Stimulated activated CD4-positive, alpha-beta T cell treated with anti-CD3 and anti-CD28 coated beads, Interleukin-2, amount 100 ng/mL, for 24 hours (primary cell): Measurements from ENCODE around the gene OR10G3.
A peak's percentile ranks its signal among the peaks of the same experiment; 100 is the strongest.

Experiments used
- DNase-seq, 2 donors: peaks; one replicate each; pipeline ENCODE4 v3.0.0-alpha.2; 2020

Gene OR10G3

GRCh38 chr14:21535545-21536417 lies 44.1 kb downstream of the OR10G3 start:
- no peak for DNase-seq

GRCh38 chr14:21534576-21534975 lies 45.3 kb downstream of the OR10G3 start:
- no peak for DNase-seq

- no peak for DNase-seq
Observed at GRCh38 chr14:21533294-21533693, 46.6 kb downstream of the OR10G3 start.

GRCh38 chr14:21529515-21529914 lies 50.4 kb downstream of the OR10G3 start:
- no peak for DNase-seq

- no peak for DNase-seq
Observed at GRCh38 chr14:21528381-21529348, 51.2 kb downstream of the OR10G3 start.

GRCh38 chr14:21527318-21527679 lies 52.6 kb downstream of the OR10G3 start:
- no peak for DNase-seq

GRCh38 chr14:21526672-21527317 lies 53.1 kb downstream of the OR10G3 start:
- DNase-seq: no peak

GRCh38 chr14:21525962-21526671 lies 53.8 kb downstream of the OR10G3 start, which contains the start of gene SALL2:
TSS of gene SALL2 (minus strand) at chr14:21526346. CDS start at chr14:21526127, 219 bp downstream.
- DNase-seq: peak; percentile 71 to 81

GRCh38 chr14:21525571-21525961 lies 54.3 kb downstream of the OR10G3 start:
- no peak for DNase-seq

- DNase-seq: no peak
Observed at GRCh38 chr14:21524575-21525490, 55.0 kb downstream of the OR10G3 start.

GRCh38 chr14:21523203-21523602 lies 56.7 kb downstream of the OR10G3 start:
- no peak for DNase-seq

- no peak for DNase-seq
Observed at GRCh38 chr14:21521501-21521900, 58.4 kb downstream of the OR10G3 start.

GRCh38 chr14:21520767-21521166 lies 59.1 kb downstream of the OR10G3 start:
- no peak for DNase-seq

GRCh38 chr14:21518725-21519124 lies 61.2 kb downstream of the OR10G3 start:
- no peak for DNase-seq
